Measurements from ENCODE around the gene JAK1. TPM values are rescaled to one million over a fixed set of nuclear protein-coding genes. Genes with fewer than 3 reads are reported as not detected.

Gene JAK1
- total and polyA plus RNA-seq, 10 donors: 46.6 to 270 (median 205) TPM

- no peak for DNase-seq
- Histone ChIP-seq H3K4me1 (peaks cover 80 to 98% (median 97%) of the 10 kb centered on the region in 6 donors), H3K27ac (peak overlapping the region in 3 of 8 donors; percentile 17 to 53 (median 25)), H3K4me3 (no peak overlapping the region), H3K27me3 (replicated peaks in 1 of 7) (no peaks in the 10 kb centered on the region), H3K9me3 (no peaks in the 10 kb centered on the region), H3K36me3 (no peaks in the 10 kb centered on the region)
- TF ChIP-seq POLR2AphosphoS5 (IDR thresholded peaks at IDR 0.05) (no peak), POLR2A (IDR thresholded peaks at IDR 0.05) (no peak)
- TF ChIP-seq, protein P1, sequence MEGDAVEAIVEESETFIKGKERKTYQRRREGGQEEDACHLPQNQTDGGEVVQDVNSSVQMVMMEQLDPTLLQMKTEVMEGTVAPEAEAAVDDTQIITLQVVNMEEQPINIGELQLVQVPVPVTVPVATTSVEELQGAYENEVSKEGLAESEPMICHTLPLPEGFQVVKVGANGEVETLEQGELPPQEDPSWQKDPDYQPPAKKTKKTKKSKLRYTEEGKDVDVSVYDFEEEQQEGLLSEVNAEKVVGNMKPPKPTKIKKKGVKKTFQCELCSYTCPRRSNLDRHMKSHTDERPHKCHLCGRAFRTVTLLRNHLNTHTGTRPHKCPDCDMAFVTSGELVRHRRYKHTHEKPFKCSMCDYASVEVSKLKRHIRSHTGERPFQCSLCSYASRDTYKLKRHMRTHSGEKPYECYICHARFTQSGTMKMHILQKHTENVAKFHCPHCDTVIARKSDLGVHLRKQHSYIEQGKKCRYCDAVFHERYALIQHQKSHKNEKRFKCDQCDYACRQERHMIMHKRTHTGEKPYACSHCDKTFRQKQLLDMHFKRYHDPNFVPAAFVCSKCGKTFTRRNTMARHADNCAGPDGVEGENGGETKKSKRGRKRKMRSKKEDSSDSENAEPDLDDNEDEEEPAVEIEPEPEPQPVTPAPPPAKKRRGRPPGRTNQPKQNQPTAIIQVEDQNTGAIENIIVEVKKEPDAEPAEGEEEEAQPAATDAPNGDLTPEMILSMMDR (IDR thresholded peaks at IDR 0.05 in 8 of 11, conservative IDR thresholded peaks at IDR 0.05 in 3 of 11): no peak
- intact Hi-C loops (cut with DNase I; ENCODE audit: low total_unique reads): no loop called here
- WGBS, 5 donors: 86 to 93% (median 91%) methylated on average over 4 of the region's 4 CpGs
Measured at GRCh38 chr1:64893921-64894320, 72.4 kb downstream of the JAK1 start.

DNA sequence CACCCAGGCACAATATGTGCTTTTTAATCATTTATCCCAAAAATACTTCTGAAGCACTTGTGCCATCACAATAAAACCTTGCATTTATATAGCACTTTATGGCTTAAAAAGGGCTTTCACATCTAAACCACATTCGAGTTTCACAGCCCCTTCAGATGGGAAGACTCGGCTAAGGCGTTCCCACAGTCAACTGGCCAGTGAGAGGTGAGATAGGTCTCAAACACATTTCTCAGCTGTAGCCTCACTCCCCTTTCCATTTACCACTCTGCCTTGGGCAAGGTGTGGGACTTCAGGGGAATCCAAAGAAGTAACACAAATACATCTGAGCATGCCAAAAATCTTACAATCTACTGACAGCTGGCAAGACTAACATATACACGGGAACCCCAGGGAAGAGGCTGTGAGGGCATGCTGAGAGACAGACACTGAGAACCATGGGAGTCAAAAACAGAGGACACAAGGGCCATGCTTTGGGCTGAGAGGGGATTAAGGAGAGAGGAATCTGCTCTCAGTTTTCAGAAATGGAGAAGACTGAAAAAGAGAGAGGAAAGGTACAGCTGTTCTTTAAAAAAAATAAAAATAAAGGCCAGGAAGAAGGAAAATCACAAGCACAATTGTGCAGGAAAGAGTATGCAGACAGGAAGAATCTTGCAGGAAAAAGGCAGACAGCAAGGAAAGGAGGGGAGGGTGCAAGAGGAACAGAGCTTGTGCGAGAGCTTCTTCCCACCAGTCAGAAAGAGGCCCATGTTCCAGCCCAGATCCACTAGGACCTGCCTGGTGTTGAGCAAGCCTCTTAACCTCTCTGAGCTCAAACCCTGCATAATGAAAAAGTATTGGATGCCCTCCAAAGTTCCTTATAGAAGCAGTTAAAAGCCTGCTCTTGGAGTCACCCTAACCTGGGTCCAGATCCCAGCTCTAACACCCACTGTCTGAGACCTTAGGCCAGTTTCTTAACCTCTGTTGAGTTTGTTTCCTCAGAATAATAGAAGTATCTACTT is 73.5 kb downstream of the JAK1 start:
- Histone ChIP-seq H3K4me1 (peaks cover 72 to 98% (median 97%) of the 10 kb centered on the region in 6 donors), H3K27ac (peak overlapping the region in 4 of 8 donors; percentile 12 to 53 (median 16)), H3K27me3 (replicated peaks in 1 of 7) (no peaks in the 10 kb centered on the region), H3K9me3 (no peaks in the 10 kb centered on the region), H3K36me3 (no peaks in the 10 kb centered on the region), H3K4me3 (no peak overlapping the region)
- 53 to 65% (median 58%) methylated on average over 5 of the region's 5 CpGs for WGBS, 5 donors
- DNase-seq: no peak
- TF ChIP-seq, protein P1 (IDR thresholded peaks at IDR 0.05 in 8 of 11, conservative IDR thresholded peaks at IDR 0.05 in 3 of 11): no peak
- TF ChIP-seq POLR2AphosphoS5 (IDR thresholded peaks at IDR 0.05): no peak
- no peak for TF ChIP-seq POLR2A (IDR thresholded peaks at IDR 0.05)
- intact Hi-C loops (cut with DNase I; ENCODE audit: low total_unique reads): no loop called here

GRCh38 chr1:64891448-64891825 is 74.9 kb downstream of the JAK1 start:
- Histone ChIP-seq H3K4me1 (peaks cover 71 to 100% (median 95%) of the 10 kb centered on the region in 6 donors), H3K9me3 (no peaks in the 10 kb centered on the region), H3K27ac (peak overlapping the region in 4 of 8 donors; percentile 7 to 53 (median 38)), H3K4me3 (no peak overlapping the region), H3K27me3 (replicated peaks in 1 of 7) (no peaks in the 10 kb centered on the region), H3K36me3 (no peaks in the 10 kb centered on the region)
- TF ChIP-seq, protein P1 (IDR thresholded peaks at IDR 0.05 in 8 of 11, conservative IDR thresholded peaks at IDR 0.05 in 3 of 11): no peak
- peak in 1 of 3 donors; percentile 41 for TF ChIP-seq POLR2AphosphoS5 (IDR thresholded peaks at IDR 0.05)
- TF ChIP-seq POLR2A (IDR thresholded peaks at IDR 0.05): no peak
- DNase-seq: no peak
- intact Hi-C loops (cut with DNase I; ENCODE audit: low total_unique reads): no loop called here
- 16 to 33% (median 21%) methylated on average over 3 of the region's 3 CpGs for WGBS, 5 donors

Data from spleen (tissue), 11 donors.